IMR-90 (cell line): ENCODE measurements around the gene SLC44A2. TPM values are rescaled to one million over a fixed set of nuclear protein-coding genes. Genes with fewer than 3 reads are reported as not detected.
"Not testable (repeated sequence)": the region's sequence is repeated elsewhere in the genome, so short reads cannot be mapped to it uniquely, and the experiment has no call there.

ENCODE experiments used
- ATAC-seq: fragments of 200-7000 bp; cut with Tn5 transposase; 2 replicates; pipeline ENCODE4 v1.9.1; 2020; ENCODE audit warnings: low read depth, mild to moderate bottlenecking, moderate library complexity
- BruUV-seq: library from RNA; stranded (reverse); fragments of 400-500 nt; replicated peaks from 2 replicates; lab custom pipeline; 2021; lab: Mats Ljungman, UMichigan
- CTCF ChIA-PET: fragments of 300-600 bp; formaldehyde crosslinking; extraction: SDS; loops from one replicate; lab custom pipeline; 2021; ENCODE audit warnings: antibody characterized with exemption; lab: Yijun Ruan, JAX
- POLR2A ChIA-PET: fragments of 300-600 bp; sonication (Branson Sonifier 250); formaldehyde crosslinking; loops from one replicate; lab custom pipeline; 2022; ENCODE audit warnings: antibody characterized with exemption; ENCODE audit not compliant: unreplicated experiment; lab: Charles Lee
- DNase-seq: peaks from one replicate; pipeline ENCODE4 v3.0.0; 2013
- H2AFZ ChIP-seq: replicated peaks from 2 replicates; pipeline ENCODE3; 2013; ENCODE audit warnings: low read length, mild to moderate bottlenecking; ENCODE audit not compliant: poor library complexity
- H2AK5ac ChIP-seq: 2 replicates; pipeline ENCODE4 v1.6.1; 2013; ENCODE audit warnings: low read depth, low read length, inconsistent platforms
- H2AK9ac ChIP-seq: replicated peaks from 2 replicates; pipeline ENCODE3; 2013; ENCODE audit warnings: mild to moderate bottlenecking, low read depth, low read length, moderate library complexity; ENCODE audit not compliant: poor library complexity
- H2BK120ac ChIP-seq: 2 replicates; pipeline ENCODE4 v1.6.1; 2013; ENCODE audit warnings: low read depth, low read length, inconsistent platforms
- H2BK15ac ChIP-seq: 3 replicates; pipeline ENCODE4 v1.6.1; 2013; ENCODE audit warnings: low read depth, low read length, inconsistent platforms
- H2BK20ac ChIP-seq: 2 replicates; pipeline ENCODE4 v1.6.1; 2013; ENCODE audit warnings: low read depth, mild to moderate bottlenecking, inconsistent platforms, low read length, moderate library complexity
- H2BK5ac ChIP-seq: 2 replicates; pipeline ENCODE4 v1.6.1; 2013; ENCODE audit warnings: mild to moderate bottlenecking, low read depth, low read length, inconsistent platforms; ENCODE audit not compliant: poor library complexity, severe bottlenecking
- H3K14ac ChIP-seq: replicated peaks from 2 replicates; pipeline ENCODE4 v1.6.1; 2013; ENCODE audit warnings: low read depth, low read length, inconsistent platforms
- H3K18ac ChIP-seq: 2 replicates; pipeline ENCODE4 v1.6.1; 2013; ENCODE audit warnings: low read depth, low read length, control low read depth
- H3K23ac ChIP-seq: 2 replicates; pipeline ENCODE4 v1.6.1; 2013; ENCODE audit warnings: low read depth, low read length, inconsistent platforms
- H3K27ac ChIP-seq: 2 replicates; pipeline ENCODE4 v1.5.1; 2013; ENCODE audit warnings: mild to moderate bottlenecking, control low read depth, low read length; ENCODE audit not compliant: insufficient read depth
- H3K27me3 ChIP-seq: 2 replicates; pipeline ENCODE4 v1.6.1; 2013; ENCODE audit warnings: low read length; ENCODE audit not compliant: control insufficient read depth, insufficient read depth
- H3K36me3 ChIP-seq: 2 replicates; pipeline ENCODE4 v1.6.1; 2013; ENCODE audit warnings: low read length, mixed read lengths; ENCODE audit not compliant: control insufficient read depth, insufficient read depth
- H3K4ac ChIP-seq: 2 replicates; pipeline ENCODE4 v1.6.1; 2013; ENCODE audit warnings: low read depth, low read length, inconsistent platforms
- H3K4me1 ChIP-seq: 2 replicates; pipeline ENCODE4 v1.6.1; 2013; ENCODE audit warnings: low read length, mixed read lengths; ENCODE audit not compliant: control insufficient read depth, insufficient read depth
- H3K4me2 ChIP-seq: 2 replicates; pipeline ENCODE4 v1.6.1; 2013; ENCODE audit warnings: low read depth, mild to moderate bottlenecking, control low read depth, low read length, moderate library complexity
- H3K4me3 ChIP-seq: 2 replicates; pipeline ENCODE4 v1.5.1; 2013; ENCODE audit warnings: low read depth, mild to moderate bottlenecking, control low read depth, low read length, moderate library complexity; ENCODE audit not compliant: insufficient read depth
- H3K56ac ChIP-seq: 2 replicates; pipeline ENCODE4 v1.6.1; 2013; ENCODE audit warnings: low read length, inconsistent platforms; ENCODE audit not compliant: insufficient read depth; ENCODE audit errors: extremely low read depth
- H3K79me1 ChIP-seq, 2 experiments: 2 replicates each; pipeline ENCODE4 v1.6.1; 2013; ENCODE audit warnings: low read length in 2 of 2, inconsistent platforms in 1 of 2, low read depth in 1 of 2
- H3K9ac ChIP-seq: 2 replicates; pipeline ENCODE4 v1.6.1; 2013; ENCODE audit warnings: low read depth, low read length, control low read depth
- H3K9me1 ChIP-seq: 2 replicates; pipeline ENCODE4 v1.6.1; 2013; ENCODE audit warnings: low read length, inconsistent platforms; ENCODE audit not compliant: insufficient read depth
- H3K9me3 ChIP-seq: 2 replicates; pipeline ENCODE4 v1.6.1; 2013; ENCODE audit warnings: low read length; ENCODE audit not compliant: control insufficient read depth, insufficient read depth
- H4K20me1 ChIP-seq: 2 replicates; pipeline ENCODE4 v1.6.1; 2013; ENCODE audit warnings: low read length, inconsistent platforms; ENCODE audit not compliant: insufficient read depth
- H4K5ac ChIP-seq: 2 replicates; pipeline ENCODE4 v1.6.1; 2013; ENCODE audit warnings: mild to moderate bottlenecking, low read depth, low read length, control low read depth
- H4K8ac ChIP-seq, 2 experiments: 2 replicates each; pipeline ENCODE4 v1.6.1; 2013; ENCODE audit warnings: low read depth in 2 of 2, low read length in 2 of 2, control low read depth in 1 of 2, inconsistent platforms in 1 of 2
- H4K91ac ChIP-seq: 2 replicates; pipeline ENCODE4 v1.6.1; 2013; ENCODE audit warnings: low read depth, low read length, inconsistent platforms; ENCODE audit not compliant: insufficient read depth
- WGBS, 2 experiments: methylation state at CpG; one replicate each; pipeline versions ENCODE4 v1.1.5 to v1.1.7; 2013; ENCODE audit warnings: missing lambda C conversion rate in 2 of 2; ENCODE audit not compliant: insufficient read length in 1 of 2; ENCODE audit errors: extremely low coverage in 2 of 2; 5-methylcytosine and 5-hydroxymethylcytosine counted together
- dilution Hi-C: fragments of 300-500 bp; cut with HindIII; formaldehyde crosslinking; loops from one replicate; pipeline ENCODE4 v1.14.3; 2018; ENCODE audit warnings: low sequenced_read_pairs; ENCODE audit not compliant: unreplicated experiment
- in situ Hi-C: fragments of 300-500 bp; cut with MboI; formaldehyde crosslinking; loops from 3 replicates; pipeline ENCODE4 v1.14.3; 2019; ENCODE audit warnings: low sequenced_read_pairs, inconsistent platforms, mixed read lengths
- intact Hi-C: fragments of 100-400 bp; cut with micrococcal nuclease; formaldehyde crosslinking; loops from 2 replicates; pipeline ENCODE4 v1.10.0; 2022
- polyA plus RNA-seq, 3 experiments: library from polyadenylated mRNA; depleted of rRNA; stranded (reverse); fragments of >200 nt; gene quantifications; 2 replicates each; pipeline ENCODE4 v1.2.3, GENCODE V29; 2012; ENCODE audit warnings: low replicate concordance in 1 of 3
- total RNA-seq: library from RNA; depleted of rRNA; stranded (reverse); fragments of >200 nt; gene quantifications from 2 replicates; pipeline ENCODE4 v1.2.3, GENCODE V29; 2012

The SLC44A2 gene
- total and polyA plus RNA-seq, 2 of the 4 experiments (the other 2 are of a cell fraction), result 28.5 to 62.9 TPM

GRCh38 chr19:10663252-10663563 lies 37.9 kb downstream of the SLC44A2 start:
- H2AK5ac ChIP-seq, POLR2A ChIA-PET, DNase-seq, H3K4ac ChIP-seq, H3K56ac ChIP-seq, H2BK20ac ChIP-seq, H2AFZ ChIP-seq, H4K8ac ChIP-seq, intact Hi-C loops, H2BK120ac ChIP-seq, in situ Hi-C loops, H3K4me3 ChIP-seq, H3K14ac ChIP-seq, H3K18ac ChIP-seq, H3K4me1 ChIP-seq, H4K91ac ChIP-seq, H3K9me3 ChIP-seq, H2BK15ac ChIP-seq, H3K27ac ChIP-seq, H3K4me2 ChIP-seq, H2BK5ac ChIP-seq, dilution Hi-C loops, ATAC-seq, H3K23ac ChIP-seq, H4K5ac ChIP-seq, H3K9ac ChIP-seq, H3K27me3 ChIP-seq, BruUV-seq, H2AK9ac ChIP-seq: not testable (repeated sequence)
- H3K9me1 ChIP-seq, result peaks cover 12% of the 10 kb centered on the region
- peaks cover 0 to 33% of the 10 kb centered on the region in 2 experiments; a peak in 2 of 4 replicates for H3K79me1 ChIP-seq
- peaks cover 99% of the 10 kb centered on the region for H4K20me1 ChIP-seq
- peaks cover 16% of the 10 kb centered on the region for H3K36me3 ChIP-seq
- CTCF ChIA-PET, result interaction anchor here (1.4 kb wide), 1 partner anchor 82 kb away, joined by 3 read pairs; no protein-coding TSS in a partner anchor
- WGBS, 2 experiments, result 97% methylated on average over 5 of the region's 16 CpGs; no CpG with 5 or more reads in 1 of the 2 experiments
